H1 (cell line): Measurements from ENCODE around the gene C2. TPM values are rescaled to one million over a fixed set of nuclear protein-coding genes. Genes with fewer than 3 reads are reported as not detected.

ENCODE experiments used
- CTCF ChIA-PET: fragments of 300-600 bp; sonication (Branson Sonifier 250); formaldehyde crosslinking; loops from one replicate; lab custom pipeline; 2021; ENCODE audit not compliant: partially characterized antibody; lab: Charles Lee
- POLR2A ChIA-PET: fragments of 300-600 bp; sonication (Branson Sonifier 250); formaldehyde crosslinking; loops from one replicate; lab custom pipeline; 2021; ENCODE audit warnings: inconsistent platforms; ENCODE audit not compliant: partially characterized antibody; lab: Charles Lee
- DNase-seq, 2 experiments: peaks; one replicate each; pipeline versions ENCODE4 v3.0.0 to v3.0.0-alpha.2; 2010 to 2022; ENCODE audit warnings: low spot score in 2 of 2, low read depth in 1 of 2, mixed read lengths in 1 of 2
- FAIRE-seq: peaks from 2 replicates; lab custom pipeline; 2011; peaks lifted over from hg19 to GRCh38; lab: Jason Lieb, UNC
- H2AFZ ChIP-seq: 2 replicates; pipeline ENCODE4 v1.8.1; 2012; ENCODE audit warnings: low read length, inconsistent platforms
- H2AK5ac ChIP-seq: 2 replicates; pipeline ENCODE4 v1.6.1; 2013; ENCODE audit warnings: low read depth, low read length
- H2BK120ac ChIP-seq: replicated peaks from 2 replicates; pipeline ENCODE3; 2013; ENCODE audit warnings: low read depth, low read length, inconsistent platforms
- H2BK12ac ChIP-seq: 2 replicates; pipeline ENCODE4 v1.6.1; 2013; ENCODE audit warnings: low read depth, low read length
- H2BK15ac ChIP-seq: 2 replicates; pipeline ENCODE4 v1.6.1; 2013; ENCODE audit warnings: low read length
- H2BK20ac ChIP-seq: 2 replicates; pipeline ENCODE4 v1.6.1; 2013; ENCODE audit warnings: low read length
- H2BK5ac ChIP-seq: 2 replicates; pipeline ENCODE4 v1.6.1; 2013; ENCODE audit warnings: low read depth, low read length
- H3K14ac ChIP-seq: 2 replicates; pipeline ENCODE4 v1.6.1; 2013; ENCODE audit warnings: inconsistent platforms; ENCODE audit not compliant: insufficient read length
- H3K18ac ChIP-seq: 2 replicates; pipeline ENCODE4 v1.6.1; 2013; ENCODE audit warnings: low read length; ENCODE audit errors: extremely low read depth
- H3K23ac ChIP-seq: 2 replicates; pipeline ENCODE4 v1.6.1; 2013; ENCODE audit warnings: inconsistent platforms; ENCODE audit not compliant: insufficient read length
- H3K23me2 ChIP-seq: 2 replicates; pipeline ENCODE4 v1.6.1; 2013; ENCODE audit warnings: low read depth, low read length
- H3K27ac ChIP-seq: 2 replicates; pipeline ENCODE4 v1.6.1; 2011; ENCODE audit warnings: low read depth, low read length, inconsistent platforms
- H3K27me3 ChIP-seq, 4 experiments: replicated peaks in 1 of 4; 1 replicate in 1 of 4; 2 replicates in 3 of 4; pipeline versions ENCODE4 v1.6.1 to v1.8.1; 2011 to 2013; ENCODE audit warnings: low read length in 3 of 4, mild to moderate bottlenecking in 3 of 4, inconsistent platforms in 2 of 4, mixed read lengths in 2 of 4, moderate library complexity in 1 of 4; ENCODE audit not compliant: control insufficient read depth in 3 of 4, insufficient read depth in 3 of 4; ENCODE audit errors: extremely low read depth in 1 of 4
- H3K36me3 ChIP-seq, 4 experiments: 2 replicates each; pipeline versions ENCODE4 v1.6.1 to v1.8.1; 2011 to 2013; ENCODE audit warnings: mild to moderate bottlenecking in 4 of 4, low read length in 3 of 4, moderate library complexity in 2 of 4, control low read depth in 1 of 4, inconsistent platforms in 1 of 4; ENCODE audit not compliant: insufficient read depth in 4 of 4, control insufficient read depth in 2 of 4
- H3K4ac ChIP-seq: replicated peaks from 2 replicates; pipeline ENCODE3; 2013; ENCODE audit warnings: low read length, low read depth, mixed read lengths, inconsistent platforms; ENCODE audit not compliant: insufficient read length
- H3K4me1 ChIP-seq, 4 experiments: replicated peaks in 1 of 4; 1 replicate in 1 of 4; 2 replicates in 3 of 4; pipeline versions ENCODE4 v1.6.1 to v1.8.1; 2011 to 2013; ENCODE audit warnings: low read length in 3 of 4, inconsistent platforms in 2 of 4, mixed read lengths in 1 of 4; ENCODE audit not compliant: insufficient read depth in 4 of 4, control insufficient read depth in 3 of 4
- H3K4me2 ChIP-seq, 2 experiments: 2 replicates each; pipeline versions ENCODE4 v1.6.1 to v1.8.1; 2011 to 2013; ENCODE audit warnings: low read depth in 2 of 2, low read length in 2 of 2, control low read depth in 1 of 2, inconsistent platforms in 1 of 2, mild to moderate bottlenecking in 1 of 2; ENCODE audit not compliant: insufficient read depth in 1 of 2
- H3K4me3 ChIP-seq, 4 experiments: fragments of 200-600, 300-600 bp in 1 of 4; sonication (generic), shearing (Covaris generic), sonication (Bioruptor Twin) in 1 of 4; 2 replicates each; pipeline versions ENCODE4 v1.5.1 to v1.8.1; 2011 to 2016; ENCODE audit warnings: low read length in 4 of 4, low read depth in 3 of 4, control low read depth in 2 of 4, inconsistent platforms in 2 of 4, mild to moderate bottlenecking in 2 of 4, mixed read lengths in 1 of 4, moderate library complexity in 1 of 4; ENCODE audit not compliant: insufficient read depth in 2 of 4; ENCODE audit errors: extremely low read depth in 1 of 4
- H3K56ac ChIP-seq: replicated peaks from 2 replicates; pipeline ENCODE3; 2013; ENCODE audit warnings: low read depth, mild to moderate bottlenecking, mixed read lengths, low read length, inconsistent platforms; ENCODE audit not compliant: insufficient read length
- H3K79me1 ChIP-seq: 2 replicates; pipeline ENCODE4 v1.6.1; 2013; ENCODE audit warnings: low read depth, low read length, control low read depth
- H3K79me2 ChIP-seq, 2 experiments: 2 replicates each; pipeline versions ENCODE4 v1.6.1 to v1.8.1; 2012 to 2013; ENCODE audit warnings: low read length in 2 of 2, mild to moderate bottlenecking in 2 of 2, inconsistent platforms in 1 of 2; ENCODE audit not compliant: insufficient read depth in 2 of 2, control insufficient read depth in 1 of 2
- H3K9ac ChIP-seq, 4 experiments: replicated peaks in 1 of 4; 1 replicate in 1 of 4; 2 replicates in 3 of 4; pipeline versions ENCODE4 v1.6.1 to v1.8.1; 2011 to 2013; ENCODE audit warnings: low read depth in 3 of 4, low read length in 3 of 4, control low read depth in 2 of 4, mild to moderate bottlenecking in 2 of 4, moderate library complexity in 2 of 4, inconsistent platforms in 1 of 4; ENCODE audit errors: extremely low read depth in 1 of 4
- H3K9me3 ChIP-seq, 2 experiments: 2 replicates each; pipeline versions ENCODE4 v1.6.1 to v1.8.1; 2012 to 2013; ENCODE audit warnings: mild to moderate bottlenecking in 2 of 2, moderate library complexity in 2 of 2, control low read depth in 1 of 2, inconsistent platforms in 1 of 2, low read depth in 1 of 2, low read length in 1 of 2, mixed read lengths in 1 of 2; ENCODE audit not compliant: insufficient read depth in 2 of 2
- H4K20me1 ChIP-seq, 2 experiments: replicated peaks in 1 of 2; 2 replicates each; pipeline versions ENCODE3 to v1.8.1; 2011 to 2013; ENCODE audit warnings: inconsistent platforms in 2 of 2, low read length in 2 of 2, mild to moderate bottlenecking in 1 of 2; ENCODE audit not compliant: insufficient read depth in 2 of 2, control insufficient read depth in 1 of 2
- H4K5ac ChIP-seq: 2 replicates; pipeline ENCODE4 v1.6.1; 2013; ENCODE audit warnings: low read length, low read depth, mixed read lengths, inconsistent platforms; ENCODE audit not compliant: insufficient read length
- H4K8ac ChIP-seq: 2 replicates; pipeline ENCODE4 v1.8.0; 2013; ENCODE audit warnings: mild to moderate bottlenecking, moderate library complexity, low read length, inconsistent platforms; ENCODE audit not compliant: insufficient read depth; ENCODE audit errors: extremely low read depth
- H4K91ac ChIP-seq: replicated peaks from 2 replicates; pipeline ENCODE3; 2013; ENCODE audit warnings: low read length, mixed read lengths, inconsistent platforms; ENCODE audit not compliant: insufficient read length
- BCL11A ChIP-seq, 2 experiments: IDR thresholded peaks; one replicate each; pipeline ENCODE4 v1.6.1; 2011; ENCODE audit warnings: low read depth in 2 of 2, low read length in 2 of 2, mild to moderate bottlenecking in 2 of 2
- WGBS, 2 experiments: shearing (Covaris generic) in 1 of 2; methylation state at CpG; one replicate each; pipeline versions ENCODE4 v1.1.6 to v1.1.7; 2013 to 2015; ENCODE audit warnings: low lambda C conversion rate in 2 of 2, mixed read lengths in 2 of 2, inconsistent platforms in 1 of 2, low coverage in 1 of 2, missing lambda C conversion rate in 1 of 2; ENCODE audit not compliant: insufficient replicate concordance in 2 of 2, insufficient coverage in 1 of 2, insufficient read length in 1 of 2; ENCODE audit errors: extremely low coverage in 1 of 2, missing lambda C conversion rate in 1 of 2; 5-methylcytosine and 5-hydroxymethylcytosine counted together
- polyA plus RNA-seq, 7 experiments: library from polyadenylated mRNA; depleted of rRNA in 3 of 7; stranded (reverse) in 5 of 7; unstranded in 2 of 7; fragments of >200 nt in 5 of 7; fragments of 200-250 nt in 2 of 7; gene quantifications; 1 replicate in 5 of 7; 2 replicates in 1 of 7; 4 replicates in 1 of 7; pipeline versions ENCODE4 v1.2.1 to v1.2.3, GENCODE V29; 2011 to 2013; ENCODE audit warnings: missing spikeins in 2 of 7, mixed read lengths in 2 of 7
- total RNA-seq: library from RNA; stranded (reverse); fragmentation: NEBNext Ultra II Directional; extraction: Animal tissue kit (Norgen Biotek cat#: 25700); gene quantifications from 2 replicates; pipeline ENCODE4 v1.2.1, GENCODE V29; 2021

C2 gene
- total and polyA plus RNA-seq, 2 of the 8 experiments (the other 6 are each of a cell fraction or from before 2014, with no cell fraction given) = 0.26 to 0.38 TPM

DNA sequence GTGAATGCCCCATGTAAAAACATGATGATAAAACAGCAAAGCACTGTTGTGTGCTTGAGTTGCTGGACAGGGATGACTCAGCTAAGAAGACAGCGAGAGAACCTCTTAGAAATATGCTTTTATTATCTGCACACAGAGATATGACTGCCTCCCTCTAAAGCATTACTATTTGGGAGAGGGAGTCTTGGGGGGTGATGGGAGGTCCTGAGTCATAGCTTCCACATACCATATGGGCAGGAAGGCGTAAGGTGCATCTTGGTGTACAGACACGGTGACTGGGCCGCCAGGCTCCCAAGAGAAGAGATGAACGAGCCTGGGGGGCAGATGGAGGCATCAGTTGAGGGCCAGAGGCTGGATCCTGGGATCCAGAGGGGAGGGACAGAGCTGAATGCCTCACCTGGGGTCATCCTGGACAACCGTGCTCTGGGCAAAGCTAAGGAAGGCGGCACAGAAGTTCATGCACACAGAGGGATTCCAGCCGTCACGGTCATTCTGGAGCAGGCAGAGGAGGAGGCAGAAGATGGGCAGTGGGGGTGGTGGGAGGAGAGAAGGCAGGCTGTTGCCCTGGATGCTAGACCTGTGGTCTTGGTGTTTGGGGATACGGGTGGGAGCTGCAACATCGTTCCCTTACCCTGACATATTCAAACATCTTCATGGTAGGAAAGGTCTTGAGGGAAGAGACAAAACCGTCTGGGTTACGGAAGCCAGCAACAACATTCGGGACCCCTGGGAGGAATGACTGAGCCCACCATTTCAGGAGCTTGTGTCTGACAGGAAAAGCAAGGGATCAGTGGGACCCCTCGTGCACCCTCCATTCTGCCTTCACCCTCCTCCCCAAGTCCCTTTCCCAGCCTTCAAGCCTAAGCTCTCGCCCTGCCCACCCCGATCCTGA, 42.4 kb downstream of the C2 start:
- WGBS, 2 experiments = 87% methylated on average over 17 of the region's 17 CpGs; no CpG with 5 or more reads in 1 of the 2 experiments
- no peak overlapping the region for H4K5ac ChIP-seq
- no peak overlapping the region for H2BK20ac ChIP-seq
- H3K4ac ChIP-seq = no peak overlapping the region
- peaks cover 0 to 11% of the 10 kb centered on the region in 2 experiments; a peak in 1 of 4 replicates for H3K79me2 ChIP-seq
- no peak overlapping the region for H3K14ac ChIP-seq
- H3K4me3 ChIP-seq = no peak overlapping the region
- H3K18ac ChIP-seq = no peak overlapping the region
- no peak overlapping the region for H2BK12ac ChIP-seq
- peaks cover 13% of the 10 kb centered on the region for H3K23me2 ChIP-seq
- H3K27me3 ChIP-seq = no peaks in the 10 kb centered on the region; a peak in 1 of 7 replicates
- peaks cover 0 to 3% of the 10 kb centered on the region in 2 experiments for H4K20me1 ChIP-seq
- H3K79me1 ChIP-seq = peaks cover 4% of the 10 kb centered on the region; the same call in 1 of the 2 replicates
- H3K23ac ChIP-seq = no peak overlapping the region
- no peak overlapping the region for H2BK120ac ChIP-seq
- no peak overlapping the region for H2AK5ac ChIP-seq
- H3K9me3 ChIP-seq = no peaks in the 10 kb centered on the region
- DNase-seq = no peak
- H3K27ac ChIP-seq = no peak overlapping the region
- no peak overlapping the region for H4K8ac ChIP-seq
- no peak overlapping the region for H4K91ac ChIP-seq
- peaks cover 10 to 42% (median 29%) of the 10 kb centered on the region in 4 experiments for H3K36me3 ChIP-seq
- H2BK15ac ChIP-seq = no peak overlapping the region
- no peak overlapping the region for H2BK5ac ChIP-seq
- H3K4me1 ChIP-seq = peaks cover 0 to 9% (median 5%) of the 10 kb centered on the region in 4 experiments; a peak in 5 of 7 replicates
- H2AFZ ChIP-seq = no peak overlapping the region
- H3K4me2 ChIP-seq = no peak overlapping the region; a peak in 1 of 4 replicates
- POLR2A ChIA-PET = interaction anchor here (0.7 to 15.3 kb wide), 10 partner anchors 15 to 296 kb away, joined by 3 to 279 read pairs (median 4); partner anchors contain the start of genes CFB, EHMT2, NELFE and SKIC2
- TF ChIP-seq BCL11A (IDR thresholded peaks at IDR 0.05; ENCODE audit: low read depth in 2 of 2, low read length in 2 of 2) = no peak
- TF ChIP-seq, all 59 proteins: peak for 0
- Histone ChIP-seq H3K9ac (no peak overlapping the region), H3K56ac (no peak overlapping the region)
- FAIRE-seq = no peak
- CTCF ChIA-PET = interaction anchor here (0.6 to 10.2 kb wide), 5 partner anchors 10 to 419 kb away, joined by 3 to 84 read pairs (median 4); no protein-coding TSS in a partner anchor
